Measurements from ENCODE around the gene MPIG6B.

MPIG6B gene

GRCh38 chr6:31677955-31678354 lies 45.2 kb upstream of the MPIG6B start:
- no peak overlapping the region for H3K9ac ChIP-seq (ENCODE audit: low read depth, low read length)
- no peak overlapping the region for H3K27ac ChIP-seq (ENCODE audit: low read length)
- no peak for ATAC-seq (ENCODE audit: insufficient read depth, low read depth)

GRCh38 chr6:31680226-31681134 lies 42.7 kb upstream of the MPIG6B start, which contains the start of gene LY6G5C:
Gene LY6G5C (minus strand): TSS chr6:31681067. CDS start chr6:31680373, 694 bp downstream.
- no peaks in the 10 kb centered on the region for H3K4me1 ChIP-seq (ENCODE audit: insufficient read depth, low read length)

More at GRCh38 chr6:31677955-31678354, 45.2 kb upstream of the MPIG6B start:
- H3K27me3 ChIP-seq (ENCODE audit: insufficient read depth, low read length, poor library complexity) = no peaks in the 10 kb centered on the region
- TF ChIP-seq EZH2 (IDR thresholded peaks at IDR 0.05; ENCODE audit: borderline replicate concordance, low read depth, low read length, severe bottlenecking) = no peak
- TF ChIP-seq CTCF (IDR thresholded peaks at IDR 0.05; ENCODE audit: borderline replicate concordance, extremely low read depth, low read length, poor library complexity, severe bottlenecking) = no peak
- H3K4me3 ChIP-seq (ENCODE audit: low read depth in 1 of 2, low read length in 2 of 2) = no peak overlapping the region
- no peaks in the 10 kb centered on the region for H3K79me2 ChIP-seq (ENCODE audit: insufficient read depth, low read length)
- H4K20me1 ChIP-seq (ENCODE audit: insufficient read depth, low read length) = no peaks in the 10 kb centered on the region
- no peak overlapping the region for H2AFZ ChIP-seq (ENCODE audit: low read depth, low read length)
- H3K4me2 ChIP-seq (ENCODE audit: insufficient read depth, low read length) = no peak overlapping the region
- H3K36me3 ChIP-seq (ENCODE audit: insufficient read depth, low read length) = peaks cover 5% of the 10 kb centered on the region; the same call in 1 of the 2 replicates
- DNase-seq = no peak
- no peaks in the 10 kb centered on the region for H3K9me3 ChIP-seq (ENCODE audit: insufficient read depth, low read length, severe bottlenecking)
- no peaks in the 10 kb centered on the region for H3K4me1 ChIP-seq (ENCODE audit: insufficient read depth, low read length)

GRCh38 chr6:31681135-31681671 lies 42.0 kb upstream of the MPIG6B start:
- Histone ChIP-seq H3K4me3 (ENCODE audit: low read depth in 1 of 2, low read length in 2 of 2) (no peak overlapping the region), H3K27ac (ENCODE audit: low read length) (no peak overlapping the region)

More at GRCh38 chr6:31680226-31681134, 42.7 kb upstream of the MPIG6B start, which contains the start of gene LY6G5C:
- Histone ChIP-seq H3K27me3 (ENCODE audit: insufficient read depth, low read length, poor library complexity) (no peaks in the 10 kb centered on the region), H3K4me3 (ENCODE audit: low read depth in 1 of 2, low read length in 2 of 2) (no peak within 1 kb of the TSS), H3K79me2 (ENCODE audit: insufficient read depth, low read length) (no peaks in the 10 kb centered on the region), H4K20me1 (ENCODE audit: insufficient read depth, low read length) (no peaks in the 10 kb centered on the region), H3K9me3 (ENCODE audit: insufficient read depth, low read length, severe bottlenecking) (no peaks in the 10 kb centered on the region), H3K4me2 (ENCODE audit: insufficient read depth, low read length) (no peak within 1 kb of the TSS), H3K36me3 (ENCODE audit: insufficient read depth, low read length) (peaks cover 6% of the 10 kb centered on the region; the same call in 1 of the 2 replicates), H2AFZ (ENCODE audit: low read depth, low read length) (no peak within 1 kb of the TSS), H3K27ac (ENCODE audit: low read length) (no peak within 1 kb of the TSS), H3K9ac (ENCODE audit: low read depth, low read length) (no peak within 1 kb of the TSS)
- DNase-seq (peak; percentile 33), ATAC-seq (ENCODE audit: insufficient read depth, low read depth) (no peak)
- TF ChIP-seq CTCF (IDR thresholded peaks at IDR 0.05; ENCODE audit: borderline replicate concordance, extremely low read depth, low read length, poor library complexity, severe bottlenecking) (peak; percentile 56), EZH2 (IDR thresholded peaks at IDR 0.05; ENCODE audit: borderline replicate concordance, low read depth, low read length, severe bottlenecking) (no peak)

More at GRCh38 chr6:31681135-31681671, 42.0 kb upstream of the MPIG6B start:
- peaks cover 7% of the 10 kb centered on the region; the same call in 1 of the 2 replicates for H3K36me3 ChIP-seq (ENCODE audit: insufficient read depth, low read length)
- H4K20me1 ChIP-seq (ENCODE audit: insufficient read depth, low read length) = no peaks in the 10 kb centered on the region
- no peaks in the 10 kb centered on the region for H3K27me3 ChIP-seq (ENCODE audit: insufficient read depth, low read length, poor library complexity)
- no peaks in the 10 kb centered on the region for H3K79me2 ChIP-seq (ENCODE audit: insufficient read depth, low read length)
- no peak overlapping the region for H3K4me2 ChIP-seq (ENCODE audit: insufficient read depth, low read length)
- no peak overlapping the region for H2AFZ ChIP-seq (ENCODE audit: low read depth, low read length)
- H3K4me1 ChIP-seq (ENCODE audit: insufficient read depth, low read length) = no peaks in the 10 kb centered on the region
- ATAC-seq (ENCODE audit: insufficient read depth, low read depth) (no peak), DNase-seq (no peak)
- H3K9me3 ChIP-seq (ENCODE audit: insufficient read depth, low read length, severe bottlenecking) = no peaks in the 10 kb centered on the region
- no peak for TF ChIP-seq CTCF (IDR thresholded peaks at IDR 0.05; ENCODE audit: borderline replicate concordance, extremely low read depth, low read length, poor library complexity, severe bottlenecking)
- no peak overlapping the region for H3K9ac ChIP-seq (ENCODE audit: low read depth, low read length)
